ENCODE data around the gene ELAVL3.

Gene ELAVL3

DNA sequence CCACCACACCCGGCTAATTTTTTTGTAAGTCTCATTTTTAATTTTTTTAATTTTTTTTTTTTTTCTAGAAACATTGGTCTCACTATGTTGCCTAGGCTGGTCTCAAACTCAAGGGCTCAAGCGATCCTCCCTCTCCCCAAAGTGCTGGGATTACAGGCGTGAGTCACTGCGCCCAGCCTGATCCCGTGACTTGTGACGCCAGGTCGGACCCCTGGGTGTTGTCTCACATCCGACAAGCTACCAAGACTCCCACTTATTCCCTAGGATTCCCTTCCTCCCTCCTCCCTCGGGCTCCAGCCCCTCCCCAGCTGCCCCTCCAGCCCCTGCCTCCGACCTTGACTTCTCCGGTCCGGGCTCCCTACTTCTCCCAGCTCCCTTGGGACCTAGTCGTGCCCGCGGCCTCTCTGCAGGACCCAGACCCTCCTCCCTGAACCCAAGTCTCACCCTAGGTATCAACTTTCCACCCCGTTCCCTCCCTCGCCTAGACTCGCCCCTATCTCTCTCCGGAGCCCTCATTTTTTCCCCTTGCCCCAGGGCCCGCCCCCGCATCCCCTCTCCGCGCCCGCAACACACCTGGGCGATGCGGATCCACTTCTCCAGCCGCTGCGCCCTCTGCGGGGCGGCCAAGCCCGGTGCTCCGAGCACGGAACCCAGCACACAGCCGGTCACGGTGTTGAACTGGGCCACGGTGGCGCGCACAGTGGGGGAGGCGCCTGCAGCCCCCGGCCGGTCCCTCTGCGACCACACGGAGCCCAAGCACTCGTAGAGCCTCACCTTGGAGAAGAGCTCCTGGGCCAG lies 74.8 kb downstream of the ELAVL3 start:
- no peak for ATAC-seq
- TF ChIP-seq ZC3H10 (CRISPR knock-in tag; IDR thresholded peaks at IDR 0.05) (no peak), RARB (CRISPR knock-in tag; IDR thresholded peaks at IDR 0.05) (no peak), ISL1 (CRISPR knock-in tag; IDR thresholded peaks at IDR 0.05) (no peak), ESRRG (CRISPR knock-in tag; IDR thresholded peaks at IDR 0.05) (no peak), PPARA (CRISPR knock-in tag; IDR thresholded peaks at IDR 0.05; ENCODE audit: borderline replicate concordance) (no peak), GLIS3 (CRISPR knock-in tag; IDR thresholded peaks at IDR 0.05) (no peak), SNAI2 (CRISPR knock-in tag; IDR thresholded peaks at IDR 0.05) (no peak), CSDC2 (CRISPR knock-in tag; IDR thresholded peaks at IDR 0.05) (no peak)

DNA sequence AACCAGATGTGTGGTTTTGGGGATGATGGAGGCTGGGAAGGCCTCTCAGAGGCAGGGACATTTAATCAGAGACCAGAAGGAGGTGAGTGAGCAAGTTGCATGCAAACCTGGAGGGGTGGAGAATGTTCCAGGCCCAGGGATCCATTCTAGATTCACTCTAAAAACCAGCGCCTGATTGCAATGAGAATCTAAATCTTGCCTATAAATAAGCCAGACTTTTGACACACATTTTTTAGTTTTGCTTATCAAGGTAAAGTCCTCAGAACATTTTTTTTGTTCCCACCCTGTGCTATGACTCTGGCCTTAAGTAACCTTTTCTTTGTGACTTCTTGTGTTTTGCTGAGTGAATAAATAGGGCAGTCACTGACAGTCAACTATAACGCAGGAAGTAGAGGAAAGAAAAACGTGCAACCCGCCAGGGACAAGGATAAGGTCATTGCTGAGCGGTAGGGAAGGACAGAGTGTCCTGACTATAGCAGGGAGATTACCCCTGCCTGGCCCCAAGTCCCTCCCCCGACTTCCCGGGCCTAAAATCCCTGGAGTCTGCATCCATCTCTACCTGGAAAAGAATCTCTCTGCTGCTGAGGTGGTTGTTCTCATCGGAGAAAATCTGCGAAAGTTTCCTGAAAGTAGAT lies 76.1 kb downstream of the ELAVL3 start:
- no peak for TF ChIP-seq PPARA (CRISPR knock-in tag; IDR thresholded peaks at IDR 0.05; ENCODE audit: borderline replicate concordance)
- TF ChIP-seq ZNF70 (CRISPR knock-in tag; IDR thresholded peaks at IDR 0.05), result no peak
- no peak for TF ChIP-seq RARB (CRISPR knock-in tag; IDR thresholded peaks at IDR 0.05)
- TF ChIP-seq ZNF8 (CRISPR knock-in tag; IDR thresholded peaks at IDR 0.05), result no peak
- TF ChIP-seq TOX (CRISPR knock-in tag; IDR thresholded peaks at IDR 0.05; ENCODE audit: borderline replicate concordance), result no peak
- TF ChIP-seq ZFP3 (CRISPR knock-in tag; IDR thresholded peaks at IDR 0.05), result no peak
- no peak for TF ChIP-seq ZNF565 (CRISPR knock-in tag; conservative IDR thresholded peaks at IDR 0.05; ENCODE audit: low read depth)
- no peak for TF ChIP-seq ZC3H10 (CRISPR knock-in tag; IDR thresholded peaks at IDR 0.05)
- TF ChIP-seq GLIS3 (CRISPR knock-in tag; IDR thresholded peaks at IDR 0.05), result no peak
- TF ChIP-seq SNAI2 (CRISPR knock-in tag; IDR thresholded peaks at IDR 0.05), result no peak
- no peak for TF ChIP-seq ESRRG (CRISPR knock-in tag; IDR thresholded peaks at IDR 0.05)
- TF ChIP-seq, protein P1, sequence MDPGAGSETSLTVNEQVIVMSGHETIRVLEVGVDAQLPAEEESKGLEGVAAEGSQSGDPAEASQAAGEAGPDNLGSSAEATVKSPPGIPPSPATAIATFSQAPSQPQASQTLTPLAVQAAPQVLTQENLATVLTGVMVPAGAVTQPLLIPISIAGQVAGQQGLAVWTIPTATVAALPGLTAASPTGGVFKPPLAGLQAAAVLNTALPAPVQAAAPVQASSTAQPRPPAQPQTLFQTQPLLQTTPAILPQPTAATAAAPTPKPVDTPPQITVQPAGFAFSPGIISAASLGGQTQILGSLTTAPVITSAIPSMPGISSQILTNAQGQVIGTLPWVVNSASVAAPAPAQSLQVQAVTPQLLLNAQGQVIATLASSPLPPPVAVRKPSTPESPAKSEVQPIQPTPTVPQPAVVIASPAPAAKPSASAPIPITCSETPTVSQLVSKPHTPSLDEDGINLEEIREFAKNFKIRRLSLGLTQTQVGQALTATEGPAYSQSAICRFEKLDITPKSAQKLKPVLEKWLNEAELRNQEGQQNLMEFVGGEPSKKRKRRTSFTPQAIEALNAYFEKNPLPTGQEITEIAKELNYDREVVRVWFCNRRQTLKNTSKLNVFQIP (CRISPR knock-in tag; IDR thresholded peaks at IDR 0.05; ENCODE audit: borderline replicate concordance, low read depth), result no peak
- TF ChIP-seq BACH2 (CRISPR knock-in tag; IDR thresholded peaks at IDR 0.05; ENCODE audit: borderline replicate concordance), result no peak
- no peak for TF ChIP-seq TCF4 (CRISPR knock-in tag; IDR thresholded peaks at IDR 0.05; ENCODE audit: borderline replicate concordance)
- no peak for TF ChIP-seq ARNTL (CRISPR knock-in tag; IDR thresholded peaks at IDR 0.05; ENCODE audit: borderline replicate concordance, low read depth)
- TF ChIP-seq, protein P2, sequence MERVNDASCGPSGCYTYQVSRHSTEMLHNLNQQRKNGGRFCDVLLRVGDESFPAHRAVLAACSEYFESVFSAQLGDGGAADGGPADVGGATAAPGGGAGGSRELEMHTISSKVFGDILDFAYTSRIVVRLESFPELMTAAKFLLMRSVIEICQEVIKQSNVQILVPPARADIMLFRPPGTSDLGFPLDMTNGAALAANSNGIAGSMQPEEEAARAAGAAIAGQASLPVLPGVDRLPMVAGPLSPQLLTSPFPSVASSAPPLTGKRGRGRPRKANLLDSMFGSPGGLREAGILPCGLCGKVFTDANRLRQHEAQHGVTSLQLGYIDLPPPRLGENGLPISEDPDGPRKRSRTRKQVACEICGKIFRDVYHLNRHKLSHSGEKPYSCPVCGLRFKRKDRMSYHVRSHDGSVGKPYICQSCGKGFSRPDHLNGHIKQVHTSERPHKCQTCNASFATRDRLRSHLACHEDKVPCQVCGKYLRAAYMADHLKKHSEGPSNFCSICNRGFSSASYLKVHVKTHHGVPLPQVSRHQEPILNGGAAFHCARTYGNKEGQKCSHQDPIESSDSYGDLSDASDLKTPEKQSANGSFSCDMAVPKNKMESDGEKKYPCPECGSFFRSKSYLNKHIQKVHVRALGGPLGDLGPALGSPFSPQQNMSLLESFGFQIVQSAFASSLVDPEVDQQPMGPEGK (CRISPR knock-in tag; IDR thresholded peaks at IDR 0.05; ENCODE audit: borderline replicate concordance), result no peak
- no peak for TF ChIP-seq CREB5 (CRISPR knock-in tag; IDR thresholded peaks at IDR 0.05; ENCODE audit: low read depth)
- TF ChIP-seq CSRNP3 (CRISPR knock-in tag; IDR thresholded peaks at IDR 0.05), result no peak
- no peak for TF ChIP-seq CSDC2 (CRISPR knock-in tag; IDR thresholded peaks at IDR 0.05)
- TF ChIP-seq OSR1 (CRISPR knock-in tag; IDR thresholded peaks at IDR 0.05), result no peak
- ATAC-seq, result no peak

DNA sequence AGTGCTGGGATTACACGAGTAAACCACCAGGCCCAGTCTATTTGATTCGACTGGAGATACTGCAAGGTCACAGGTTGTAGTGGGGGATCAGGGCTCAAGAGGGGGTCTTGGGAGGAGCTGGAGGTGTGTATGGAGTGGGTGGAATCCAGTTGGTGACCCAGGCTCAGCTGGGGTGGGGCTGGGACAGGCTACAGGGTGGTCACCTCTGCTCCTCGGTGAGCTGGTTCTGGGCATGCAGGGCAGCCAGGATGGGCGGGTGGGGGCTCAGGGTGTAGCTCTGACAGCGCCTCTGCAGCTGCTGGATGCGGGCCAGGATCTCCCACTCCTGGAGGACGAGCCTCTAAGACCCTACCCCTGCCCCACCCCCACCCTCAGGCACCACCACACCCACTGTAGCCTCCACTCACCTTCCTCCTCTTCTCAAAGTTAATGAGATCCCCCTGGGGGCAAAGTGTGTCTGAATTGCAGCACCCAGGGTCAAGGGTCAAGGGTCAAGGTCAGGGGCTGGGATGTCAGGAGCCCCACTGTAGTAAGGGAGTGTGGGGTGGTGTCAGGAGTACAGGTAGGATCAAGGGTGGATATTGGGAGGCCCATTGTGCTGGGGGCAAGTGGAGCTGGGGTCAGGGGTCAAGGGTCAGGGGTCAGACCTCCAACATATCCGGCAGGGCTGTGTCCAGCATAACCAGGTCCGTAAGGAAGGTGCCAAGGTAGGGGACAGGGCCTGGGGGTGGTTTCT lies 78.9 kb downstream of the ELAVL3 start:
- ATAC-seq, result no peak
- TF ChIP-seq, protein P2 (CRISPR knock-in tag; IDR thresholded peaks at IDR 0.05; ENCODE audit: borderline replicate concordance), result no peak
- TF ChIP-seq GLIS3 (CRISPR knock-in tag; IDR thresholded peaks at IDR 0.05), result no peak
- no peak for TF ChIP-seq ZC3H10 (CRISPR knock-in tag; IDR thresholded peaks at IDR 0.05)
- no peak for TF ChIP-seq RARB (CRISPR knock-in tag; IDR thresholded peaks at IDR 0.05)
- TF ChIP-seq PPARA (CRISPR knock-in tag; IDR thresholded peaks at IDR 0.05; ENCODE audit: borderline replicate concordance), result no peak
